ENCODE data around the gene PCDH15. TPM values are rescaled to one million over a fixed set of nuclear protein-coding genes. Genes with fewer than 3 reads are reported as not detected.

PCDH15 gene
- total RNA-seq, 4 donors from 2014 or later: not detected

- Histone ChIP-seq H3K4me1 (no peaks in the 10 kb centered on the region), H3K9me3 (no peaks in the 10 kb centered on the region), H3K36me3 (no peaks in the 10 kb centered on the region), H3K4me3 (no peak overlapping the region), H3K27me3 (no peaks in the 10 kb centered on the region), H3K27ac (no peak overlapping the region)
- TF ChIP-seq CTCF (IDR thresholded peaks at IDR 0.05): no peak
- TF ChIP-seq POLR2A (IDR thresholded peaks at IDR 0.05): no peak
- no peak for DNase-seq
Observed at GRCh38 chr10:54702583-54703485, 98.2 kb downstream of the PCDH15 start.

- TF ChIP-seq CTCF (IDR thresholded peaks at IDR 0.05) (no peak), POLR2A (IDR thresholded peaks at IDR 0.05) (no peak)
- Histone ChIP-seq H3K9me3 (no peaks in the 10 kb centered on the region), H3K36me3 (no peaks in the 10 kb centered on the region), H3K4me3 (no peak overlapping the region), H3K4me1 (no peaks in the 10 kb centered on the region), H3K27me3 (no peaks in the 10 kb centered on the region), H3K27ac (no peak overlapping the region)
- DNase-seq: no peak
Observed at GRCh38 chr10:54691331-54691730, 109.7 kb downstream of the PCDH15 start.

GRCh38 chr10:54682554-54682953, 118.5 kb downstream of the PCDH15 start:
- DNase-seq: no peak
- no peak overlapping the region for H3K27ac ChIP-seq
- H3K36me3 ChIP-seq: no peaks in the 10 kb centered on the region
- no peaks in the 10 kb centered on the region for H3K9me3 ChIP-seq
- TF ChIP-seq CTCF (IDR thresholded peaks at IDR 0.05) (no peak), POLR2A (IDR thresholded peaks at IDR 0.05) (no peak)
- no peaks in the 10 kb centered on the region for H3K4me1 ChIP-seq
- H3K27me3 ChIP-seq: no peaks in the 10 kb centered on the region
- no peak overlapping the region for H3K4me3 ChIP-seq

GRCh38 chr10:54681136-54681535, 119.9 kb downstream of the PCDH15 start:
- no peak for DNase-seq
- H3K27me3 ChIP-seq: no peaks in the 10 kb centered on the region
- H3K4me1 ChIP-seq: no peaks in the 10 kb centered on the region
- TF ChIP-seq POLR2A (IDR thresholded peaks at IDR 0.05) (no peak), CTCF (IDR thresholded peaks at IDR 0.05) (no peak)
- H3K9me3 ChIP-seq: no peaks in the 10 kb centered on the region
- H3K4me3 ChIP-seq: no peak overlapping the region
- no peaks in the 10 kb centered on the region for H3K36me3 ChIP-seq
- no peak overlapping the region for H3K27ac ChIP-seq

- Histone ChIP-seq H3K4me3 (no peak overlapping the region), H3K27ac (no peak overlapping the region), H3K4me1 (no peaks in the 10 kb centered on the region), H3K9me3 (no peaks in the 10 kb centered on the region), H3K27me3 (no peaks in the 10 kb centered on the region), H3K36me3 (no peaks in the 10 kb centered on the region)
- no peak for DNase-seq
- TF ChIP-seq CTCF (IDR thresholded peaks at IDR 0.05): no peak
- TF ChIP-seq POLR2A (IDR thresholded peaks at IDR 0.05): no peak
Observed at GRCh38 chr10:54667136-54667535, 133.9 kb downstream of the PCDH15 start.
